Stomach (tissue), 9 donors: ENCODE data around the gene LCP1. TPM values are rescaled to one million over a fixed set of nuclear protein-coding genes. Genes with fewer than 3 reads are reported as not detected.

Experiments
- DNase-seq, 2 donors: peaks; one replicate each; pipeline versions ENCODE4 v3.0.0 to v3.0.0-alpha.2; 2013 to 2019
- H3K27ac ChIP-seq, 5 donors: fragments of 200-600 bp in 4 of 5; sonication (generic) in 4 of 5; one replicate each; pipeline ENCODE4 v1.5.1; 2013 to 2019; ENCODE audit warnings: mild to moderate bottlenecking in 1 of 5, moderate library complexity in 1 of 5
- H3K27me3 ChIP-seq, 3 donors: fragments of 200-600 bp; sonication (generic); one replicate each; pipeline ENCODE4 v1.5.1; 2017 to 2019; ENCODE audit warnings: mixed run types in 1 of 3
- H3K36me3 ChIP-seq, 4 donors: fragments of 200-600 bp; sonication (generic); 1 replicate in 3 of 4; 2 replicates in 1 of 4; pipeline ENCODE4 v1.5.1; 2016 to 2019
- H3K4me1 ChIP-seq, 4 donors: fragments of 200-600 bp; sonication (generic); one replicate each; pipeline ENCODE4 v1.5.1; 2016 to 2019
- H3K4me3 ChIP-seq, 4 donors: fragments of 200-600 bp; sonication (generic) in 3 of 4; one replicate each; pipeline ENCODE4 v1.5.1; 2016 to 2019; ENCODE audit warnings: mild to moderate bottlenecking in 1 of 4
- H3K9me3 ChIP-seq, 4 donors: fragments of 200-600 bp; sonication (generic); one replicate each; pipeline ENCODE4 v1.5.1; 2016 to 2019
- EP300 ChIP-seq: sonication (generic); formaldehyde crosslinking; IDR thresholded peaks from one replicate; pipeline ENCODE4 v1.6.1; 2017; ENCODE audit warnings: antibody characterized with exemption
- POLR2A ChIP-seq, 4 donors: fragments of 450-650 bp; IDR thresholded peaks; one replicate each; pipeline ENCODE4 v1.6.1; 2016; ENCODE audit warnings: antibody characterized with exemption in 4 of 4, control low read depth in 2 of 4, mild to moderate bottlenecking in 1 of 4, moderate library complexity in 1 of 4
- POLR2AphosphoS5 ChIP-seq, 3 donors: sonication (generic); formaldehyde crosslinking; IDR thresholded peaks; one replicate each; pipeline ENCODE4 v1.6.1; 2016; ENCODE audit warnings: antibody characterized with exemption in 3 of 3
- WGBS, 5 donors: extraction: QIAGEN DNeasy Blood & Tissue Kit in 3 of 5; methylation state at CpG; one replicate each; pipeline versions ENCODE4 v1.1.5 to v1.1.7; 2013 to 2018; 5-methylcytosine and 5-hydroxymethylcytosine counted together
- intact Hi-C: fragments of 100-400 bp; cut with DNase I; formaldehyde crosslinking; loops from one replicate; pipeline ENCODE4 v1.15.1; 2023; ENCODE audit warnings: low total_unique reads
- polyA plus RNA-seq, 3 donors: library from polyadenylated mRNA; stranded (reverse); fragments of 200-250 nt; gene quantifications; one replicate each; pipeline ENCODE4 v1.2.3, GENCODE V29; 2013
- total RNA-seq, 5 donors: library from RNA; depleted of rRNA; stranded (reverse); fragments of >200 nt; gene quantifications; one replicate each; pipeline versions ENCODE4 v1.1.0 to v1.2.3, GENCODE V29; 2014 to 2016
- TF ChIP-seq, protein P1 (sequence below), 7 experiments: fragments of 450-650 bp in 4 of 7; fragments of 200-600 bp in 3 of 7; sonication (generic) in 3 of 7; IDR thresholded peaks; one replicate each; pipeline ENCODE4 v1.5.1; 2016 to 2019; ENCODE audit warnings: antibody characterized with exemption in 7 of 7, control low read depth in 2 of 7, mild to moderate bottlenecking in 1 of 7
- donor health status: healthy with polysubstance abuse.
- donor health status: Bipolar disorder and iron deficiency.
- donor health status: healthy.

LCP1 gene
- total and polyA plus RNA-seq, 8 donors: 10.6 to 44.6 (median 20.0) TPM; not detected in 1

DNA sequence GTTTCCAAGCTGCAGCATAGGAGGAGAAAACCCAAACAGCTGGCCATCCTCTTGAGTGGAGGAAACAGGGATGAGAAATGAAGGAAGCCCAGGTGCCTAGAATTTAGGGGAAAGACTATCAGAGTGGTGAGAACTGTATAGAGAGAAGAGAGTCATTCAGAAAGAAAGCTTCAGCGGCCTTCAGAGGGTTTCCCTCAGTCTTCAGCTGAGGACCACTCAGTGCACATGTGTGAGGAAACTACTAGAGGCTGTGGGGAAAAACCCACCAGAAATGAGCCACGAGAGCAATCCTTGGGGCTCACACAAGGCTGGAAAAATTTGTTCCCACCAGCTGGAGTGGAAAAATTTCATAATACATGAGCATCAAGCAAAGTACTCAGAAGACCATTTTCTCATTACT, 41.9 kb downstream of the LCP1 start:
- Histone ChIP-seq H3K4me3 (no peak overlapping the region), H3K9me3 (no peaks in the 10 kb centered on the region), H3K4me1 (no peaks in the 10 kb centered on the region), H3K36me3 (peaks cover 0 to 41% (median 7%) of the 10 kb centered on the region in 4 donors), H3K27me3 (no peaks in the 10 kb centered on the region), H3K27ac (no peak overlapping the region)
- TF ChIP-seq, protein P1, sequence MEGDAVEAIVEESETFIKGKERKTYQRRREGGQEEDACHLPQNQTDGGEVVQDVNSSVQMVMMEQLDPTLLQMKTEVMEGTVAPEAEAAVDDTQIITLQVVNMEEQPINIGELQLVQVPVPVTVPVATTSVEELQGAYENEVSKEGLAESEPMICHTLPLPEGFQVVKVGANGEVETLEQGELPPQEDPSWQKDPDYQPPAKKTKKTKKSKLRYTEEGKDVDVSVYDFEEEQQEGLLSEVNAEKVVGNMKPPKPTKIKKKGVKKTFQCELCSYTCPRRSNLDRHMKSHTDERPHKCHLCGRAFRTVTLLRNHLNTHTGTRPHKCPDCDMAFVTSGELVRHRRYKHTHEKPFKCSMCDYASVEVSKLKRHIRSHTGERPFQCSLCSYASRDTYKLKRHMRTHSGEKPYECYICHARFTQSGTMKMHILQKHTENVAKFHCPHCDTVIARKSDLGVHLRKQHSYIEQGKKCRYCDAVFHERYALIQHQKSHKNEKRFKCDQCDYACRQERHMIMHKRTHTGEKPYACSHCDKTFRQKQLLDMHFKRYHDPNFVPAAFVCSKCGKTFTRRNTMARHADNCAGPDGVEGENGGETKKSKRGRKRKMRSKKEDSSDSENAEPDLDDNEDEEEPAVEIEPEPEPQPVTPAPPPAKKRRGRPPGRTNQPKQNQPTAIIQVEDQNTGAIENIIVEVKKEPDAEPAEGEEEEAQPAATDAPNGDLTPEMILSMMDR (IDR thresholded peaks at IDR 0.05): no peak
- TF ChIP-seq POLR2A (IDR thresholded peaks at IDR 0.05) (no peak), POLR2AphosphoS5 (IDR thresholded peaks at IDR 0.05) (no peak), EP300 (no peak)
- WGBS, 5 donors: 76 to 86% (median 83%) methylated on average over 2 of the region's 2 CpGs
- intact Hi-C loops: no loop called here
- no peak for DNase-seq

GRCh38 chr13:46137627-46138317, 44.2 kb downstream of the LCP1 start:
- H3K27ac ChIP-seq: no peak overlapping the region
- intact Hi-C loops: no loop called here
- H3K4me1 ChIP-seq: no peaks in the 10 kb centered on the region
- WGBS, 5 donors: 41 to 50% (median 50%) methylated on average over 2 of the region's 2 CpGs
- TF ChIP-seq POLR2A (IDR thresholded peaks at IDR 0.05) (no peak), EP300 (no peak)
- TF ChIP-seq, protein P1 (IDR thresholded peaks at IDR 0.05): no peak
- peaks cover 0 to 34% (median 8%) of the 10 kb centered on the region in 4 donors for H3K36me3 ChIP-seq
- no peak overlapping the region for H3K4me3 ChIP-seq
- no peak for DNase-seq
- no peaks in the 10 kb centered on the region for H3K27me3 ChIP-seq
- no peaks in the 10 kb centered on the region for H3K9me3 ChIP-seq

- DNase-seq: no peak
- WGBS, 5 donors: 80 to 92% (median 85%) methylated on average over 4 of the region's 4 CpGs
- Histone ChIP-seq H3K4me1 (no peaks in the 10 kb centered on the region), H3K27me3 (no peaks in the 10 kb centered on the region), H3K9me3 (no peaks in the 10 kb centered on the region), H3K4me3 (no peak overlapping the region), H3K36me3 (peaks cover 0 to 42% (median 8%) of the 10 kb centered on the region in 4 donors), H3K27ac (no peak overlapping the region)
- intact Hi-C loops: no loop called here
- no peak for TF ChIP-seq POLR2A (IDR thresholded peaks at IDR 0.05)
- TF ChIP-seq, protein P1 (IDR thresholded peaks at IDR 0.05): no peak
- TF ChIP-seq POLR2AphosphoS5 (IDR thresholded peaks at IDR 0.05): no peak
- no peak for TF ChIP-seq EP300
Observed at GRCh38 chr13:46136688-46137087, 45.3 kb downstream of the LCP1 start.

- WGBS, 5 donors: 36 to 59% (median 44%) methylated on average over 4 of the region's 4 CpGs
- Histone ChIP-seq H3K4me1 (no peaks in the 10 kb centered on the region), H3K27ac (peak overlapping the region in 3 of 5 donors; percentile 26 to 75 (median 57)), H3K9me3 (no peaks in the 10 kb centered on the region), H3K27me3 (no peaks in the 10 kb centered on the region), H3K36me3 (peaks cover 0 to 51% (median 11%) of the 10 kb centered on the region in 4 donors), H3K4me3 (no peak overlapping the region)
- TF ChIP-seq, protein P1 (IDR thresholded peaks at IDR 0.05): no peak
- TF ChIP-seq EP300 (no peak), POLR2AphosphoS5 (IDR thresholded peaks at IDR 0.05) (peak in 2 of 3 donors; percentile 14 to 49), POLR2A (IDR thresholded peaks at IDR 0.05) (no peak)
- peak; percentile 47 to 88 for DNase-seq
- intact Hi-C loops: no loop called here
Observed at GRCh38 chr13:46134961-46135522, 46.9 kb downstream of the LCP1 start.
